ENCODE results near the gene DOK5. TPM values are rescaled to one million over a fixed set of nuclear protein-coding genes. Genes with fewer than 3 reads are reported as not detected.
"Not testable (repeated sequence)": the region's sequence is repeated elsewhere in the genome, so short reads cannot be mapped to it uniquely, and the experiment has no call there.

DOK5 gene
- total RNA-seq, 1 donor from 2014 or later, result 0.20 TPM

DNA sequence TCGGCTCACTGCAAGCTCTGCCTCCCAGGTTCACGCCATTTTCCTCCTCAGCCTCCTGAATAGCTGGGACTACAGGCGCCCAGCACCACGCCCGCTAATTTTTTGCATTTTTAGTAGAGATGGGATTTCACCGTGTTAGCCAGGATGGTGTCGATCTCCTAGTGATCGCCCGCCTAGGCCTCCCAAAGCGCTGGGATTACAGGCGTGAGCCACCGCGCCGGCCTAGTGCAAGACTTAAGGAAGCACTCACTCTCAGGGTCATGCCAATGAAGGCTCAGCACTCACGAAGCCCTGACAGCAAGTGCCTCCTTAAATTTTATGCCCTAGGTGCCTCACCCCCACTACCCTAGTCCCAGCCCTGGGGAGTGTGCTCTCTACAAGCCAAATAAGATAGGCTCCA is 4.7 kb upstream of the DOK5 start:
- DNase-seq (ENCODE audit: low read depth in 2 of 2), result no peak

DNA sequence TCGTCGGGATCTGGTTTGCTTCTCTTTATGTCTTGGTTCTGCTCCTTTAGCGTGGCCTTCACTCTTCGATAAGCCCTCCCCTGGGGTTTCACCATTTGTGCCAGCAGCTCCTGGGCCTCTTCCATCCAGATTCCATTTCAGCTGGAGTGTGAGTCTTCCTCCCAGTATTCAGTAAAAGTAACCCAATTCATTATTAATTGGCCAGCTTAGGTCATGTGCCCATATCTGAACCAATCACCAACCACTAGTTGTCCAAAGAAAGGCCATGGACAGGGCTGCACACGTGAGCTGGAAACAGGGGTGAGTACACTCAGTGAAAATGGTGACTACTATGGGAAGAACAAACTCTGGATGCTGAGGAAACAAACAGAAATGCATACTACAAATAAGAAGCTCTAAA is 2.8 kb upstream of the DOK5 start:
- no peak for DNase-seq (ENCODE audit: low read depth in 2 of 2)

DNA sequence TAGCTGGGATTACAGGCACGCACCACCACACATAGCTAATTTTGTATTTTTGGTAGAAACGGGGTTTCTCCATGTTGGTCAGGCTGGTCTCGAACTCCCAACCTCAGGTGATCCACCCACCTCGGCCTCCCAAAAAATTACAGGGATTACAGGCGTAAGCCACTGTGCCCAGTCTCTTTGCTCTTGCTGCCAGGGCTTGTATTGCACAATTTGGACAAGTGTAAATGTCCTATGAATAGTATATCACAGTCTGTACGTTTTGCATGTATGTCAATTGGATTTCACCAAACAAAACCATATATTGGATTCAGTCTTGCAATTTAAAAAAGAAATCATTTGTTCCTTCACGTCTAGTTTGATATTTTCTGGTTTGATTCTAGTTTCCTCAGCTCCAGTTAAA is 2.1 kb upstream of the DOK5 start:
- DNase-seq (ENCODE audit: low read depth in 2 of 2), result no peak

DNA sequence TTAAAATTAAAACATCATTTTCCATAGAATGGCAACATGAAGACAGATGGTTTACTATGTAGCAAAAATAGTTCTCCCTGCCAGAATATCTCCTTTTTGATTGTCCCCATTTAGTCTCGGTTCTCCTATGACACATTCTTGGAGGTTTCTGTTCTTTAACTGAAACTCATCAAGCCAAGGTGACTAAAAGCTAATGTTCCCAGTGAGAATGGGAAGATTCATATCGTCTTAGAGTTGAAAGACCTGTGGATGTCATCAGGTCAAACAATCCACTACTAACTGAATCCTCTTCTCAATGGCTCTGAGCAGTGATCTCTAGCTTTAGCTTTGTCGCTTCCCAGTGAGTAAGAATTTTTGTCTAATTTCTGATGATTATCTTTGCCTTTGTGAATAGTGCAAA is 1.3 kb upstream of the DOK5 start:
- DNase-seq (ENCODE audit: low read depth in 2 of 2), result no peak

DNA sequence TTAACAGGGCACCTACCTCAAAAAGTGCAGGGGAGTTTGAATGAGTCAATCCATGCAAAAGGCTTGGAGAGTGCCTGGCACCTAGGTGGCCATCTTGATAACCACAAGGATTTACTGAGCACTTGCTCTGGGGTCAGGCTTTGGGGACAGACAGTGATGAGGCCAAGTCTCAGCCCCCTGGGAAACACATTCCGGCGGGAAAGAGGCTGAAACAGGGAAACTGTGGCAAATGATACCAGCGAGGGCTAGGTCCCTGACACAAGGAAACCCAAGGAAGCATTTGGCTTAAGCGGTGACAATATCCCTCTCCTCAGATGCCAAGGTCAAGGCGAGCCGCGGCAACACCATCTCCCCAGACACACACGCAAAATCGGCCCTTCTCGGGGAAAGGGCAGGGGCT is 527 bp upstream of the DOK5 start:
- DNase-seq (ENCODE audit: low read depth in 2 of 2), result no peak

DNA sequence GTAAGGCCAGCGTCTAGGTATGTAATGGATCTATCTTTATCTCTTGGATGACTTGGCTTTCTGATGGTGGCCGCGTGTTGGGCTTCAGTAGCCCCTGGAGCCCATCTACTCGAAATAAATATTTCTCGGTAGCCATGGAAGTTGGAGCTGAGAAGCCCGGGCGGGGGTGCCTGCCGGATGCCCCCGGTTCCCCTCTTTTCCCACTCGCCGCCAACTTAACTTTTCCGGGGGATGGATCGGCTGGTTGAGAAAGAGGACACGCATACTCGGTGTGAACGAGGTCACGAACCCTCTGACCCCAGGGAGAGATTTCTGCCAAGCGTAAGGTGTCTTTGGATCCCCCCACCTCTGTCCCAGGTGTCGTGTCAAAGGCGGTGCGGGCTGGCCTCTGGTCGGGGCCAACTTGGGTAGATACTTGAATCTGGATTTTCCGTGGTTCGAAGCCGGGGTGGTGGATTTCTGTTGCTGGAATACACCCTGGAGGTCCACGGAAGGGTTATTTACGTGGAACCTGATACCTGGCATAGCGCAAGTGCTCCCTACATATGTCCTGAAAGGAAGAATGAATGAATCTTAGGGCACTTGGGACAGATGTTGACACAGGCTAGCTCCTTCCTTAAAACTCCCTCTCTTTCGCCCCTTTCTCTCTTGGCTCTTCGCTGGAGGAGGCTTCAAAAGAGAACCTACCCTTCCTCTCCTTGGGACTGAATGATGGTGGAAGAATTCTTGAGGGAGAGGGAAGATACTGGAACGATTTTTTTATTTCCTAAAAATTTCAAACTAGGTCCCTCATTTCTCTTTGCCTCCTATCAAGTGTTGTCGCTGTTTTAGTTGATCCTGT is 996 bp downstream of the DOK5 start:
- DNase-seq (ENCODE audit: low read depth in 2 of 2), result peak in 1 of 2 donors; percentile 5

DNA sequence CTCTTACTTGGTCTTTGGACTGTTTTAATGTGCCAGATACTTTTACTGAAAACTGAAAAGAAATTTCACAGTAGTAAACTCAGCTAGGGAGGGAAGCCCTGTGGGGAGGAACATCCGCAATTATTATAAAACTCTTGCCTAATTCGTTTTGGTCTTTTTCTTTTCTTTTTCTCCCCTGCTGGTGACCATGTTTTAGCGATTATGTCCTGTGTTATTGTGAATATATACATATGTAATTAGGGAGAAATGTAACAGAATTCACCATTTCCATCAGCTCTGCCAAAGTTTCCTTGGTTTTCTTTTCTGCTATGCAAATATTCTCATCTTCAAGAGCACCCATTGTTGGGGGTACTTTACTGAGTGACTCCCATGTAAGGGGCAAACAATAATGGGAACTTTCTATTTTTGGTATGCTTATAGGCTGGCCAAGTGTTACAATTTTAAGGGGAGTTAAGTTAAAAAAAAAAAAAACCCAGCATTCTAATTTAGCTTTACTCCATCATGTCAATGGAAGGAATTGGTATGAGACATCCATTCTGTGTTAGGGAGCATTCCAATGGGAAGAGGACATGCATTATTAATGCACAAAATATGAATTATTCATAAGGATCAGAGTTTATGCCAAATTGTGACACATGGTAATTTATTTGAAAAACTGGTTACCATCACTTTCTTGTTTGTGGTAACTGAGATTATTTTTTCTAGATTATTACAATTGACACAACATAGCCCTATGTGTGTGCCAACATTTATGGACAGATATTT is 2.0 kb downstream of the DOK5 start:
- DNase-seq (ENCODE audit: low read depth in 2 of 2), result no peak

DNA sequence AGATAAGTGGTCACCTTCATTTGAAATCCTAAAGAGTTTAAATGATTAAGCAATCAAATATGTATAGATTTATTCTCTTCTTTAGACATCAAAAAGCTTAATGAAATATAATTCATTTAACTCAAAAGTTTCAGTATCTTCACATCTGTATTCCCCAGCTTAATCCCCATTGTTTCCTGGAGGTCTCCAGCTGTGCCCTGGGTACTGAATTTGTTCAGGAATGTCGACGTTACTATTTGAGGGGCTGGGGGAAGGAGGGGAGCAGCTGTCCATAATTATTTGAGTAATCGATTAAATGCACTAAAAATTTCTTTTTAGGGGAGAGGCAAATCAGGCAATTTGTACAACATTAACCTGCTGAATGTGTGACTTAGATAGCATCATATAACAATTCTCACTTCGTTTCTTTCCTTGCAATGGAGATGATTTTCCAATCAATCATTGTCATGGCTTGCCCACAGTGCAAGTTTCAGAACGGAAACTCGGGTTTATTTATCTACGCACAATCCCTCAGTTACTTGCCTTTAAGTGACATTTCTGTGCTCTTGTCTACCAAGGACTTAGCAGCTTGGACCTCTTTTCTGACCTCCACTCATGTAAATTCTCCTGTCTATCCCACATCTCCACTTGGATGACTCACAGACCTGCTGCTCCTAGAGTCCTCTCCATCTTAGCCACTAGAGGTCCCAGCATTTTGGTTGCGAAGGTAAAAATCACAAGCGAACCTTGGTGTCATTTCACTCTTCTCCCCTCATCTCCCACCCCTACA is 3.9 kb downstream of the DOK5 start:
- DNase-seq (ENCODE audit: low read depth in 2 of 2), result no peak

DNA sequence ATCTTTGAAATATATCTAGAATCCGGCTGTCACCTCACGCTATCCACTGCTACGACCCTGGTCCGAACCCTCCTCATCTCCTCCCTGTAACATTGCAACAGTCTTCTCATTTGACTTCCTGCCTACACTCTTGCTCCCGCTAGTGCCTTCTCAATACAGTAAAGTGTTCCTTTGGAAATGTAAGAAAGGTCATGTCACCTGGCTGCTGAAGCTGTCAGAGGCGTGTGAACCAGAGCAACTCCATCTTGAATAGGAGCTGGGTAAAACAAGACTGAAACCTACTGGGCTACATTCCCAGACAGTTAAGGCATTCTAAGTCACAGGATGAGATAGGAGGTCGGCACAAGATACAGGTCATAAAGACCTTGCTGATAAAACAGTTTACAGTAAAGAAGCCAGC is 4.5 kb downstream of the DOK5 start:
- DNase-seq (ENCODE audit: low read depth in 2 of 2), result not testable (repeated sequence)

DNA sequence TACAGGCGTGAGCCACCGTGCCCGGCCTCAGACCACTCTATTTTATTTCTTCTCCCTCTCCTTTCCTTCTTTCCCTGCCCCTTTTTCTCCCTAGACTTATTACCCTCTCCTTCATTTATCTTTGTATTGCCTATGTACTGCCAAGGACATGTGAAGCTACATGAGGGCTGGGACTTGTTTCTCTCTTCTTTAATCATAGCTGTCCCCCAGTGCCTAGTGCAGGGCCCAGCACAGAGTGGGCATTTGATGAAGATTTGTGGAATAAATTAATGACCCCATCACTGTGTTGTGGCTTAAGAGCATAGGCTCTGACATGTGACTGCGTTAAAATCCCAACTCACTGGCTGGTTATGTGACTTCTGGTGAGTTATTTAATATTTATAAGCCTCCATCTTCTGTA is 6.0 kb downstream of the DOK5 start:
- DNase-seq (ENCODE audit: low read depth in 2 of 2), result no peak

DNA sequence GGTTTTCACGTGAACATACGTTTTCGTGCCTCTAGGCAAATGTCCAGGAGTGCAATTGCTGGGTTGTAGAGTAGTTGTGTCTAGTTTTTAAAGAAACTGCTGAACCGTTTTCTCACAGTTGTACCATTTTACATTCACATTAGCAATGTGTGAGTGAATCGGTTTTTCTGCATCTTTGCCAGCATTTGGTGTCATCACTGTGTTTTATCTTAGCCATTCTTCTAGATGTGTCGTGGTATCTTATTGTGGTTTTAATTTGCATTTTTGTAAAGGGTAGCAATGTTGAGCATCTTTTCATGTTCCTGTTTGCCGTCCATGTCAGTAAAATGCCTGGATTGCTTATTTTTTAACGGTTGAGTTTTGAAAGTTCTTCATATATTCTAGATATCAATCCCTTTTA is 10.2 kb downstream of the DOK5 start:
- DNase-seq (ENCODE audit: low read depth in 2 of 2), result no peak

DNA sequence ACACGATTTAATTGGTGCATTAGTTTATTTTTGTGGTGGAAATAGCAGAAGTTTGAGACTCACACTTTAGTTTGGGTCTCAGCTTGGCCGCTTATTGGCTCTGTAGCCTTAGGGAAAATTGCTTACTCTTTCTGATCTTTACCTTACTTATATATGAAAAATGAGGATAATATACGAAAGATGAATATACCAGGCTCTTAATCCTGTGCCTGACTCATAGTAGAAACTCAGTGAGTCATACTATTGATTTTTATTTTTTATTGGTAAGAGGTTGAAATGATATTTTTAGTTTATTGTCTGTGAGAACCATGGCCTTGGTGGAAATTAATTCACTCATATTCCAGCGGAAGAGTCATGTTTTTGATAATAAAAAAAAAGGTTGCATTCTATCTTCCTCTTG is 11.2 kb downstream of the DOK5 start:
- DNase-seq (ENCODE audit: low read depth in 2 of 2), result no peak

DNA sequence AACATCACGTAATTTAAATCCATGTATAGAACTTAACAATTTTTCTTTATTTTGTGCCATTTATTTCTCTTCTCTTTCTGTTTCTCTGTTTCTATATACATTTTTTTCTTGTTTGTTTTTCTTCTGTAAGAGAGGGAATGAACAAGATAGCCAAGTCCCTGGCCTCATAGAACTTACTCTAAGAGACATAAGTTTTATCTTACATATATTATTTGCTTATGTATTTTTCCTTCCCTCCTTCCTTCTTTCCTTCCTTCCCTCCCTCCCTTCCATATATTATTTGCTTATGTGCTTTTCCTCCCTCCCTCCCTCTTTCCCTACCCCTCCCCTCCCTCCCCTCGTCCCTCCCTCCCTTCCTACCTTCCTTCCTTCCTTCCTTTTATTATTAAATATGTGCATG is 13.0 kb downstream of the DOK5 start:
- no peak for DNase-seq (ENCODE audit: low read depth in 2 of 2)

DNA sequence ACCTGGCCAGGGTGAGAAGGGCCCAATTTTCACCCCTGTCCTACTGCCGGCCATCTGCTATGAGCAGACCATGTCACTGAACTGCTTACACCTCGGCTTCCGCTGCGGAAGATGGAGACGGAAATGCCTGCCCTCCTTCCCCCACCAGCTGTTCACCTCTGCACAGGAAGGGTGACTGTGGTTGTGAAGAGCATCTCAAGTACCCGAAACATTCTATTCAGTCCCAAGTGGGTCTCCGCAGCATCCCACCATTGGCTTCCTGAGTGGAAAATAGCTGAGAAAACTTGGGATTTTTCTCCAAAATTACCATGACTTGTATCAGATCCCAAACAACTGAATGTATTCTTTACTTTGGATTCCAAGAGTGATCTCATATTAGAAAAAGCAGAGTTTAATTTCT is 16.1 kb downstream of the DOK5 start:
- no peak for DNase-seq (ENCODE audit: low read depth in 2 of 2)

DNA sequence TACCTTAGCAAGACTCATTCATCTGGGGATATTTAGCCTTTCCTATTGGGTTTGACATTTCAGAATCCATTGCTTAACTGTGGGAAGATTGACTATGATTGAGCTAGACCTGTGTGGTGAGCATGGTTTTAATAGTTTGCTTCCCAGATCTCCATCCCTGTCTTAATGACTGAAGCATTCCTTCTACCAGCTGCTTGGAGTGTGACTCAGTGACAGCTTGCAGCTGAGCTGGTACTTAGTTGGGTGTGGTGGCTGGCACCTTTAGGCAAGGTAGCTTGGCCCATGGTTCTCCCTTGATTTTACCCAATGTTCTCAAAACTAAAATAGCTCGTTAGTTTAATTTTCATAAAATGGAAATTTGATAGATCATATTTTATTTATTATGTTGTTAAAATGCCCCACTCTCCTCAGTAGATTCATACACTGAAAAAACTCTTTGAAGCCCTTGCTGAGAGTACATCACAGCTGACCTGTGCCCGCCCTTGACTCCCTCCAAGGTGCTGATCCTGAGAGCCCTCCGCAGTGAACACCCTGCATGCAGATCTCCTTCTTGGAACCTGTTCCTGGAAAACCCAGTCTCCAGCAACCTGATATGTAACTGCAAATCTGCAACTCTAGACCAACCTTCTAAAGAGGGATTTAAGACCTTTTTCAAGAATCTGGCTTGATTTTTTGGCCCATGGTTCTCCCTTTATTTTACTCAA is 19.1 kb downstream of the DOK5 start:
- DNase-seq (ENCODE audit: low read depth in 2 of 2), result no peak

DNA sequence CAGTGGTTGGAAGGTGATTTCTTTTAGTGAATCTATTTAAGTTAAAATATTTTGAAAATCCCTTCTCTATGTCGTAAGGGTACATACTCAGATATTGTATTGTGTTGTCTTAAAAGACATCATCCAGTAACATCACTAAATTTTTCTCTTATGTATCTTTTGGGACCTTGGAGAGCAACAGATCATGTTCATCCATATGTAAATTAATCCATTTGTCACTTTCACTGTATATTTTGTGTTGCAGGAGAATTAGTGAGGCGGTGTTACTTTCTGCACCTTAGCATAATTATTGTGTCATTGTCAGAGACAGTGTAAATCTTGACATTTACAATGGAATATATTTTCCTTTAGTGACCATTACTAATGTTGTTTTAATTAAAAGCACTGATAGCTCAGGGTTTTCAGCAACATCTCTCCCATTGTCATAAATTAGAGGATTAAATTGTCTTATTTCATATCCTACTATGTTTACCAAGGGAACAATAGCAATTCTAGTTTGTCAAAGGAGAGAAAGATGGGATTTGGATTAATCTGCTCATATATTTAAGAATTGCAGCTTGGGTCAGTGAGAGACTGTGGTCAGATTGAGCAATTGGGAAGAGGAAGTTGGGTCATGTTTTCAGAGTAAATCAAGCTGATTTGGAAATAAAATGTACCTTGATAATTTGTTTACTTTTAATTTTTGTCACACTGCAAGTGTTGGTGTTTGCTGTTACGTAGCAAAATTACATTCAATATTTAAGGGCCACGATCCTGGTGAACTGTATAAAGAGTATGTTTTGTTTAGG is 22.7 kb downstream of the DOK5 start:
- no peak for DNase-seq (ENCODE audit: low read depth in 2 of 2)

DNA sequence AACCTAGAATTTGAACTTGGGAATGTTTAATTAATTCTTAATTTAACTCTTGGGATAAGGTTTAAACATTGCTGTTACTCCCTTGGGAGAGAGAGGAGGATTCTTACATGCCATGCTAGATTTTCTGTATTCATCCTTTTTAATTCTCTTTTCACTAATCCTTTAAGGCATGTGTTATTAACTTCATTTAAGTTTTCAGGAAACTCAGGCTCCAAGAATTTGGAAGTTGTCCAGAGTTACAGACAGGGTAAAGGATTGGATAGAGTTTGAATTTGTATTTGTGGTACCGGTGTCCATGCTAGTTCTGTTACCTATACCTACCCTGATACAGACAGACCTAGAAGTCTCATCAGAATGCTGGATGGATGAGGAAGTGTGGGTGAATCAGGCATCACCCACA is 23.7 kb downstream of the DOK5 start:
- no peak for DNase-seq (ENCODE audit: low read depth in 2 of 2)

DNA sequence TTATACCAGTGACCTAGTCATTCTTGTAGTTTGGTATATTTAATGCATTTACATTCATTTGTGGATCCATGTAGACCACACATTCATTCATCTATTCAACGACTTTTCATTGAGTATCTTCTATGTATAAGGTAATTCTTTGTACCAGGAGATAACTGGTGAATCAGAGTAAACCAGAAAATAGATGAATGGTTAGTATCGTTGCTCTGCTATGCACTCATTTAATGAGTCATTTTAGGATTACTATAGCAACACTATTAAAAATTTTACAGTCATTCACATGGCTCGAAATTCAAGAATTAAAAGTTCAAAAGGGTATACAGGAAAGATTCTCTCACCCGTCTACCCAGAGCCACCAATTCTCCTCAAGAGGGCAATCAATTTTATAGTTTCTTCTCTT is 26.8 kb downstream of the DOK5 start:
- DNase-seq (ENCODE audit: low read depth in 2 of 2), result no peak

DNA sequence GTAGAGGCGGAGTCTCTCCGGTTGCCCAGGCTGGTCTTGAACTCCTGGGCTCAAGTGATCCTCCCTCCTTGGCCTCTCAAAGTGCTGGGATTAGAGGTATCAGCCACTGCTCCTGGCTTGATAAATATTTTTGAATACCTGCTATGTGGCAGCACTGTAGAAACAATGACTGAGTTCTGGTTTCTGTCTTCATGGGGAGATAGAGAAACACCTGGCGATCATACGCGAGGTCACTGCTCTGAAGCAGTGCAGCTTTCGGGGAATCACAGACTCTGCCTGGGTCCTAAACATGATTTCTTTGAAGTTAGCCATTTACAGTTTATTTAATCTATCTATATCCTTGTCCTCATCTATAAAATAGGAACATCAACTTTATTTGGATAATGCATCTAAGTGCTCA is 31.2 kb downstream of the DOK5 start:
- no peak for DNase-seq (ENCODE audit: low read depth in 2 of 2)

DNA sequence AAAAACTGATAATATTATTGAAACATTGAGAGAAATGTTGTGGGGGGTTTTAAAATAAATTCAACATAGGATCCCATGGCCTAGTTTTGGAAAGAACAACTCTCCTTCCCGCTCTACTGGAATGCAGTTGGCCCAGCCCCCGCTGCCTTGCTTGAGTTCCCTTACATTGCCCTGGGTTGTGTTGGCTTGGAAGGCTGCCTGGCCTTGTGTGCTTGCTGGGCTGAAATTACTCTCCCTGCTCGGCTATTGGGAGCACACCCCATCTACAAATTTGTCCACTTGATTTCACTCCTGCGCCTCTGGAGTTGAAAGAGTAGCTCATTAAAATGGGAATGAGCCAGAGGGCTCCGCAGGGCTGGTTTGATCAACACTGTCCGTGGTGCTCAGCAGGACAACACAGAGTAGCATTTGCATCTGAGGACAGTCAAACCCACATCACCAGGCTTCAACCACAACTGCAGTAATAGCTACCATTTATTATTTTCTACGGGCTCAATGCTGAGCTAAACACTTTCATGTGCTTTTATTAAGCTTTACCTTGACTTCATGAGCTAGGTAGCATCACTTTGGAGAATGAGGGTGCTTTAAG is 35.2 kb downstream of the DOK5 start:
- DNase-seq (ENCODE audit: low read depth in 2 of 2), result no peak

DNA sequence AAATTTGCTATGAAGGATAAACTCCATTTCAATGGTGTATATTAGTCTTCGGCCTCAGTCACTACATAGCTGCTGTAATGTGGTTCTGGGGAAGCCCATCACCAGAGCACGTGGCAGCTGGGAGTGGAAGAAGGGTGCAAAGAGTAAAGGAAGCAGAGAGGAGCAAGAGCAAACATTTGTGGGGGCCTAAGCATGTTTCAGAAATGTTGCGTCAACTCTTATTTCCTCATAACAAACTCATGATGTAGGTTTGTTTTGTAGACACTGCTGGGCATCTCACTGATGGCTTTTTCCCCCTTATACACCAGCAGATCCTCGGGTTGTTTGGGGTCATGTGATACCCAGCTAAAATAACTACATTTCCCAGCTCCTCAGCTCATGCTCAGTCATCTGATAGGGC is 37.3 kb downstream of the DOK5 start:
- no peak for DNase-seq (ENCODE audit: low read depth in 2 of 2)

Data from lung microvascular endothelial cell (primary cell).